Measurements from ENCODE around the gene PTPRO.

PTPRO gene

GRCh38 chr12:15393995-15394394 is 71.7 kb downstream of the PTPRO start:
- no peak overlapping the region for H3K27ac ChIP-seq
- ChIA-PET CTCF (no interaction called here), POLR2A (ENCODE audit: low non-redundant PET) (no interaction called here)
- DNase-seq (ENCODE audit: low spot score): no peak
- TF ChIP-seq, protein P1, sequence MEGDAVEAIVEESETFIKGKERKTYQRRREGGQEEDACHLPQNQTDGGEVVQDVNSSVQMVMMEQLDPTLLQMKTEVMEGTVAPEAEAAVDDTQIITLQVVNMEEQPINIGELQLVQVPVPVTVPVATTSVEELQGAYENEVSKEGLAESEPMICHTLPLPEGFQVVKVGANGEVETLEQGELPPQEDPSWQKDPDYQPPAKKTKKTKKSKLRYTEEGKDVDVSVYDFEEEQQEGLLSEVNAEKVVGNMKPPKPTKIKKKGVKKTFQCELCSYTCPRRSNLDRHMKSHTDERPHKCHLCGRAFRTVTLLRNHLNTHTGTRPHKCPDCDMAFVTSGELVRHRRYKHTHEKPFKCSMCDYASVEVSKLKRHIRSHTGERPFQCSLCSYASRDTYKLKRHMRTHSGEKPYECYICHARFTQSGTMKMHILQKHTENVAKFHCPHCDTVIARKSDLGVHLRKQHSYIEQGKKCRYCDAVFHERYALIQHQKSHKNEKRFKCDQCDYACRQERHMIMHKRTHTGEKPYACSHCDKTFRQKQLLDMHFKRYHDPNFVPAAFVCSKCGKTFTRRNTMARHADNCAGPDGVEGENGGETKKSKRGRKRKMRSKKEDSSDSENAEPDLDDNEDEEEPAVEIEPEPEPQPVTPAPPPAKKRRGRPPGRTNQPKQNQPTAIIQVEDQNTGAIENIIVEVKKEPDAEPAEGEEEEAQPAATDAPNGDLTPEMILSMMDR (conservative IDR thresholded peaks at IDR 0.05; ENCODE audit: low read depth): no peak

DNA sequence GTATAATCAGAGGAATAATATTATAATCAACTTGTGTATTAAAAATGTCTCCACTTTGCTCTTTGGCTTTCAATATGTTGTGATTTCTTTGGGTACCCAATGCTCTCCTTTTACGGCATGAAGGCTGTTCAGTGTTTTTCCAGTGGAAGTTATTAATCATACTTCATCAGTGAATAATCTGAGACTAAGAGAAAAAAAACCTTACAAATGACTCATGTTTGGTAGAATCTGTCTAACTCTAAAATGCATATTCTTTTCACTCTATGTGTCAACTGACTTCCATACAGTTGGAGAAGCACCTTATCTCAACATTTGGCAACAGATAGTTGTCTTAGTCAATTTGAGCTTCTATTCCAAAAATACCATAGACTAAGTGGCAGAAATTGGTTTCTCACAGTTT is 82.2 kb downstream of the PTPRO start:
- CTCF ChIA-PET: no interaction called here
- H3K27ac ChIP-seq: no peak overlapping the region
- POLR2A ChIA-PET (ENCODE audit: low non-redundant PET): no interaction called here
- DNase-seq (ENCODE audit: low spot score): peak; percentile 36
- TF ChIP-seq, protein P1 (conservative IDR thresholded peaks at IDR 0.05; ENCODE audit: low read depth): no peak

GRCh38 chr12:15405606-15406005 is 83.3 kb downstream of the PTPRO start:
- DNase-seq (ENCODE audit: low spot score): no peak
- POLR2A ChIA-PET (ENCODE audit: low non-redundant PET): no interaction called here
- H3K27ac ChIP-seq: no peak overlapping the region
- TF ChIP-seq, protein P1 (conservative IDR thresholded peaks at IDR 0.05; ENCODE audit: low read depth): no peak
- CTCF ChIA-PET: no interaction called here

GRCh38 chr12:15407025-15407424 is 84.7 kb downstream of the PTPRO start:
- no peak overlapping the region for H3K27ac ChIP-seq
- TF ChIP-seq, protein P1 (conservative IDR thresholded peaks at IDR 0.05; ENCODE audit: low read depth): no peak
- CTCF ChIA-PET: no interaction called here
- POLR2A ChIA-PET (ENCODE audit: low non-redundant PET): interaction anchor here (0.7 kb wide), 1 partner anchor 92 kb away, joined by 10 read pairs; no protein-coding TSS in a partner anchor
- no peak for DNase-seq (ENCODE audit: low spot score)

DNA sequence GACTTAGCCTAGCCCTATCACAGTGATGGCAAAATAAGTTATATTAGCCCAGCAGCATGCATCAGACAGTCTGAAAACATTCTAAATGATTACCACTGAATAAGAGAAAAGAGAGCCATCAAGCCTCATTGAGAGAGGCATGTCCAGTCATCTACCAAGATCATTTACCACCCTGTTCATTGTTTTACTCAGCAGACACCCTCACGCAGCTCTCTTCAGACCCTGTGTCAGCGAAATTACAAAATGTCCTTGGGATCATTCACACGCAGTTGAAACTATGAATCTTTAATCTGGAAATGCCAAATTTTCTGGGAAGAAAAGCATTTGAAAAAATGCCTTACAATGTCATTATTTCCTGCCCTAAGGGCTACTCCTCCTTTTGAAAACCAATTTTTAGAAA is 89.5 kb downstream of the PTPRO start:
- no peak for DNase-seq (ENCODE audit: low spot score)
- CTCF ChIA-PET: interaction anchor here (0.9 kb wide), 1 partner anchor 11 kb away, joined by 3 read pairs; no protein-coding TSS in a partner anchor
- POLR2A ChIA-PET (ENCODE audit: low non-redundant PET): no interaction called here
- TF ChIP-seq, protein P1 (conservative IDR thresholded peaks at IDR 0.05; ENCODE audit: low read depth): no peak
- no peak overlapping the region for H3K27ac ChIP-seq

DNA sequence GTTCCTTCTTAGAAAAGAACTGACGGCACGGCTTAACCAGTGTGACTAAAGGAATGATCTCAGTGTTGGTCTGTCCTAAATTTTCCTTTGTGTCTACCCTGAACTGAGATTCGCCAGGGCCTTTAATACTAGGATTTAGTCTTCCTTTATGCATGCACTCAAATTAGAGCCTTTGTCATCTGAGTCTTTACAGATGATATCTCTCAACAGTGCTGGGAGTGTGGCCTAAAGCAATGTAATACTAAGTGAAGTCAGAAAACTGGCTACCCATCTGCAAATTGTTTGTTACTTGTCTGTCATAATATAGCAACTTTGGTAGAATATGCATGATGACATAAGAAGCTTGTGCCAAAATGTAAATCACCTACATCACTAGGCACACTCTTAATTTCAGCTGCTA is 95.4 kb downstream of the PTPRO start:
- CTCF ChIA-PET: interaction anchor here (0.6 kb wide), 2 partner anchors 194 to 458 kb away, joined by 3 to 6 read pairs; no protein-coding TSS in a partner anchor
- TF ChIP-seq, protein P1 (conservative IDR thresholded peaks at IDR 0.05; ENCODE audit: low read depth): no peak
- POLR2A ChIA-PET (ENCODE audit: low non-redundant PET): no interaction called here
- DNase-seq (ENCODE audit: low spot score): no peak
- H3K27ac ChIP-seq: no peak overlapping the region

- CTCF ChIA-PET: interaction anchor here (0.6 kb wide), 1 partner anchor 585 kb away, joined by 4 read pairs; no protein-coding TSS in a partner anchor
- peak; percentile 49 for DNase-seq (ENCODE audit: low spot score)
- no peak overlapping the region for H3K27ac ChIP-seq
- TF ChIP-seq, protein P1 (conservative IDR thresholded peaks at IDR 0.05; ENCODE audit: low read depth): no peak
- POLR2A ChIA-PET (ENCODE audit: low non-redundant PET): no interaction called here
Observed at GRCh38 chr12:15423629-15424028, 101.3 kb downstream of the PTPRO start.
